Stimulated activated CD8-positive, alpha-beta memory T cell treated with anti-CD3 and anti-CD28 coated beads, Interleukin-12 subunit alpha, Interleukin-12 subunit beta, amount 100 ng/mL, for 24 hours (primary cell): ENCODE data around the gene SENP1.

Experiments
- DNase-seq: peaks from one replicate; pipeline ENCODE4 v3.0.0-alpha.2; 2020; ENCODE audit errors: extremely low read depth

The SENP1 gene

DNA sequence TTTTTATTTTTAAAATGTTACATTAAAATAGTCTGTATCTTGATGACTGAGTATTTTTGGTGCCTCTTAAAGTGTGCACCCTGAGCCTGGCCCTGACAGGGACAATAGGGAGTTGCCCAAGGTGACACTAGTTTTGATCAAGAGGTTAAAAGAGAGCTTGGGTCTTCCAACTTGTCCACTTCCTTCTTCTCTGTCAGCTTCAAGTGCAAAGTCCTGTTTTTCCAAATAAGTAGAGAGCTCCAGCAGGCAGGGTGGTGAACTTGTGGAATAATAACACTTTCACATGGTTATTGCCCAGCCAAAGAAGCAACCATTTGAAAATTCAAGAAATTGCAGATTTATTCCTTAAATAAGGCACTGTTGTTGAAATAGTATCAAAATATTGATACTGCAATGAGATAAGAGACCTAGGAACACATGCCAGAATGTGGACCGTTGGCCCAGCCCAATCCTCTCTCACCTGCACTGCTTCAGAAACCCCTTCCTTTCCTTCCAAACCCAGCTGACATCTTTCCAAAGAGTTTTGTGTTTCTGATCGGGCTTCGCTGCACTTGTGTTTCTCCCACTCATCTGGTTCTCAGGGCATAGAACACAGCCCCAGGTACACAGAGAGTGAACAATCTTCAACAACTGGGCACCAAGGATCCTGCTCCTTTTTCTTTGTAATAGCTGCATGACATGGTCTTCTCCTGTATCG lies 87.8 kb downstream of the SENP1 start:
- no peak for DNase-seq

DNA sequence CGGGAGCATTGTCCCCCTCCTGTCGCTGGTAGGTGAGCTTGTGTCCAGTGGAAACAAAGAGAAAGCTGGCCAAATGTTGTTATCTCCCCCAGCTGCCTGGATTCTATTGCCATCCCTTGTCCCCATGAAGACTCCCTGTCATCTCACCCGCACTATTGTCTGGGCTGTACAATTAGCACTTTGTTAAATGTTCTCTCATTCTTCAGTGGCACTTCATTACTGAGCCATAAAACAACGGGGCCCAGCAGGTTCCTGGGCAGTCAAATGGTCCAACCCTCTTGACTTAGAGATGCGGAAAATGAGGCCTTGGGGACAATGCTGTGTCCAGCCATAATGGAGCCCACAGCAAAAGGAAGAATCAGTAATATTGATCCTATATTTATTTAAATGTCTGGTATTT lies 88.4 kb downstream of the SENP1 start:
- no peak for DNase-seq

DNA sequence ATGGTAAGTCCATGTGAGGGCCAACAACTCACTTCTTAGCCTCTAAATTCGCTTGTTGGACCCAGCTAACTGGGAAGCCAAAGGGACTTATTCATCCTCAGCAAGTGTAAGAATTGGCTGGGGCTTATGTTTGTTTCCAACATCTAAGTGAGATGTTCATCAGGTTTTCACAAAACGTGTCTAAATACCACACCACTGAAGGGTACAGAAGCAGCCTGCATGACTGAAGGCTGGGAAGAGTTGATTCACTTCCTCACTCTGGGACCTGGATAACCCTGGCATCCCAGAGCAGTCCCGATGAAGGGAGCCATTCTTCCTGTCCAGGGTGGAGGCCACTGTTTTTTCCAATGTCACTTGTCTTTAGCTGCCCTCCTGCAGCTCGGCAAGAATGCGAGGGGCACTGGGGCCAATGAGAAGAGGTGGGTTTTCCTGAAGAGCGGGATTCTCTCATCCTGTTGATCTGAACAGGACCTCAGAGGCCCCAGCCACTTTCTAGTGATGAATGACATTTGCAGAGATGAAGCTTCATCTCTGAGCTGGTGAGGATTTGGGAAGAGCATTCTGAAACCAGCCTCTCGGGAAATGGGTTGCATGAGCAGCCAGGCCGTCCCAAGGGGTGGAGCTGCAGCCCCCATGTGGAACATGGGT lies 89.4 kb downstream of the SENP1 start:
- no peak for DNase-seq

DNA sequence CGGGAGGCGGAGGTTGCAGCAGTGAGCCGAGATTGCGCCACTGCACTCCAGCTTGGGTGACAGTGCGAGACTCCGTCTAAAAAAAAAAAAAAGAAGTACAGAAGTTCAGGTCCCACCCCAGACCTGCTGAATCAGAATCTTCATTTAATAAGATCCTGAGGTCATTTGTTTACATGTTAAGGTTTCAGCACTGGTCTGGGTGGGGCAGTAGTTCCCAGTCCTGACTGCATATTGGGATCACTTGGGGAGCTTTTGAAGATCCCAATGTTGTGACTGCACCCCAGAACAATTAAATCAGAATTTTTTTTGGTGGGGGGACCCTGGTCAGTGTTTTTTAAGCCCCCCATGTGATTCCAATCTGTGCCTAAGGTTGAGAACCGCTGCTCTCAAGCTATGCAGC lies 89.9 kb downstream of the SENP1 start:
- DNase-seq = no peak

DNA sequence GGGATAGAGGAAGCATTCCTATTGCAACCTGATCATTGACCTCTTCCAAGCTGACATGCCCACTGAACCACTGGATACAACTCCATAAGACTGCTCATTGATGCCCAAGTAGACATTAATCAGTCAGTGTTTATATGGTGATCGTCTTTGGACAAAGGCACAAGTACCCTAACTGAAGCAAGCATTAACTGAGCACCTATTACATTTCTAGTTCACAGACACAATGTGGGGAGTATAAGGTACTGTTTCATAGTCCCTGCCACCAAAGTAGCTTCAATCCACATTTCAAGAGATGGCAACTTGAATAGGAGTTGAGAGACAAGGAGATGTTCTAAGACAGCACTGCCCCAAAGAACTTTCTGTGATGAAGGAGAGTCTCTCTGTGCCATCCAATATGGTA lies 90.8 kb downstream of the SENP1 start:
- DNase-seq = no peak

DNA sequence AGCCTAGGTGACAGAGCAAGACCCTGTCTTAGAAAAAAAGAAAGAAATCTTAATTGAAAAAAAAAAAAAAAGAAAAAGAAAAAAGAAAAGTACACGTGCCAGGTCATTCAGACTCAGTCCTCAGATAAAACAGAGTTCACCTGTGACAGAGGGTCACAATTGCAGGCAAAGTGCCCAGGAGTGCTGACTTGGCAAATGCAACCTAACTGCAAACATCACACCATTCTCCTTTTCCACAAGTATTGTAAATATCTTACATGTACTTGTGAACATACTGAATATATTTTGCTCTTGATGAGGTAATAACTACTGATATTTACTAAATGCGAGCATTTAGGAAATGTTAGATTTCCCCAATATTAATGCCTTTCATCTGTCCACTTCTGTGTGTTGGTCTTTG lies 92.6 kb downstream of the SENP1 start:
- DNase-seq = no peak

DNA sequence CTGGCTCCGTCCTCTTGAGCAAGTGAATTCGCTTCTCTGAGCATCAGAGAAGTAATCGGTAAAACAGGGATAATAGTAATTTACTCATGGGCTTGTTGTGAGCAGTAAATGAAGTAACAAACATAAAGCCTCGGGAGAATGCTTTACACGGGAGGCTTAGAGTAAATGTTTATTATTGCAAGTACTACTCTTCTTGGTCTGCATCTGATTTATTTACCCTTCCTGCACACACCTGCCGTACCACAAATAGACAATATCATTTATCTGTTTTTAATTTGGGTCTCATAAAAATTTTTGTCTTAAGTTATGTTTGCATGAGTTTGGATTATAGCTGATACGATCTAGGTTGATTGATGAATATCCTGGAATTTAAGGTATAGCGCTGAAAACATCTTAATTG lies 93.8 kb downstream of the SENP1 start:
- no peak for DNase-seq

DNA sequence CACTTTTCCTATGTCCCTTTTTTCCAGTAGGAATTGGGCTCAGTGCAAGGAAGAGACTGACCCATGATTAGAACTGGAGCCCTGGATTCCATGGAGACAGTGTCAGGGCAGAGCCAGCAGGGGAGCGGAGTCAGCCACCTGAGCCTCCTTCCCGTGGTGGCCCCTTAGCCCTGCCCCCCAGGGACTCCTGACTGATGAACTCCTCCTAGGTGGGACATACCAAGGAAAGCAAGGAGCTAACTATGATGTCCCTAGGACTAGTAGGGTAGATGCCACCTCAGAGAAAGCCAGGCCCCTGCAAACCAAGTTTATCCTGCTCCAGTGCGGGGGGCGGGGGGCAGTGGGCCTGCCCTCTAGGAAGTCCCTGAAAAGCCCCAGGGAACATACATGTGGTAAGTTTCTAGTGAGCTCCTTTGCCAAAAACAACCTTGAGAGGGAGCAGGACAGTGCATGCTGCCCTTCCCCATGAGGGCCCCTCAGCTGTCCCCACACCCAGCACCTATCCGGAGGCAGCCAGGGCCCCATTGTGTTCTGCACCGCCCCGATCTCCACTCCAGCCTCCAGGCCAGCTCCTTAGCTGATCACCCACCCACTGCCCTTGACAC lies 95.4 kb downstream of the SENP1 start:
- no peak for DNase-seq

DNA sequence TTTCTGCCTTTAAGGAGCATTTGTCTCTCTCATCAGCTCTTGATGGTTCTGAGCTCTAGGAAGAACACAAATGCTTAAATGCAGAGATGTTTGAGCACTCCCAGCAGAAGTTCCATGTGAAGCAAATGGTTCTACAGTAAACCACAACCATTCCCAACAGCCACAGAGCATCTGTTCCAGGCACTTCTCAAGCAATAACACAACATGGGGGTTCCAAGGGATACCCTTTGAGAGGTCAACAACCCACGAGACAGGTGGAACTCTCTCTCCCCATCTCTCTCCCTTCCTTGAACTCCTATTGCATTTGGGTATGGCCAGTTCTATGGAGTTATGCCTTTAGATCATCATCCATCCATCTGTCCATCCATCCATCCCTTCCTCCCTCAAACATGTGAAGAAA lies 96.4 kb downstream of the SENP1 start:
- no peak for DNase-seq

DNA sequence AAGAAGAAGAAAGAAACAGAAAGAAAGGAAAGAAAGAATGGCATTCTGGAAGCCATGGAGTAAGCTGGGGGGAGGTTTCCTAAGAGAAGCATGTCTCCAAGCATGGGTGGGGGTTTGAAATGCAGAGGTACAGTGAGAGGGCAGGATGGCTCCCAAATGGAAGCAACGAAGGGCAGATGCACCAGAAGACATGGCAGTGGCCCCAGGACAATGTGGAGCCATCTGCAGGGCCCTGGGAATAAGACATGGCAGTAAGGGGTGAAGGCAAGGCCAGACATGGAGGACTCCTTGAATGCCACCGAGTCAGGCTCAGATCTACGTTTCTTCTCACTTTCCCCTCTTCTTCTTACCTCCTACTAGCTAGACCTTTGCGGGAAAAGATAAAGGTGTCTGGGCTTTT lies 96.9 kb downstream of the SENP1 start:
- no peak for DNase-seq

DNA sequence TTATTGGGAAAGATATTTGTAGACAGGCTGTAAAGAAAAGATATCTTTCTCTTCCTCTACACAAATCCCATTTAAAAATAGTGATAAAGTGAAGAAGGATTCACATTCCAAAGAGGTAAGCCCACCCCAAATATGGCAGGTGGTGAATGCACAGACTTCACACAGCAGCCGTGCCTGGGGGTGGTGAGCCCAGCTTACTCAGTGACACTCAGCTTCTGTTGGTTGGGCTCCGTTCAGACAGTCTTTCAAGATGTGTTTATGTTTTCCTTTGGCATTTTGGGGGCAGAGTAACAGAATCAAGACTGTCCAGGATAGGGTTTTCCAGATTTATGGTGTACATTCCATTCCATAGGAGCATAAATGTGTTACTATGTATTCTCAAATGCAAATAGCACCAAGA lies 97.5 kb downstream of the SENP1 start:
- DNase-seq = no peak

DNA sequence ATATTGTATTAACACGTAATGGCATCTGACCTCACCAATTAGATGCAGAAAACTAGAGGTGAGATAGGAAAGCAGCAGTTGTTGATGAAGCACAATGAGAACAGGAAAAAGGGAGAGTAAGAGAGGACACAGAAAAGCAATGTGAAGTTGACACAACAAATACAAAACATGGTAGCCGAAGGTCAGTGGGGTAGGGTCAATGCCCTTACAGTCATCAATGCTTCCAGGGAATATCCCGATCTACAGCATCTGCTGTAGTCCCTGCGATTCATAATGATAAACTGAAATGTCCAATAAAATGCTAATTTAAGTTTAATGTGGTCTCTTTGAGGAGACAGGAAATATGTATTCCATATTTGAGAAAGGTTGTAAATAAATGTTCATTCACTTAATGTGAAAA lies 98.7 kb downstream of the SENP1 start:
- no peak for DNase-seq

DNA sequence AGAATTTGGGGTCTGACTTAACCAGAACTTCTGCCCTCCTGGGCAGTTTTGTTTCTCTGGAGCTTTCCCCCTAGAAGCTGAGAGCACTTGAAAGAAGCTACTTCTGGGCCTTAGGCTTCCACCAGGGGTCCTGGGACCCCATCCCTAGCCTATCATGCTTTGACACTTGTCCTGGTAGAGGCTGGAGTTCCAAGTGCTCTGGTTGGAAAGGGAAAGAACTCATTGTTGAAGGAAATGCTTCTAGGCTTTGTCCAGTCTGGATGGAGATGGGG lies 100.2 kb downstream of the SENP1 start:
- DNase-seq = no peak

DNA sequence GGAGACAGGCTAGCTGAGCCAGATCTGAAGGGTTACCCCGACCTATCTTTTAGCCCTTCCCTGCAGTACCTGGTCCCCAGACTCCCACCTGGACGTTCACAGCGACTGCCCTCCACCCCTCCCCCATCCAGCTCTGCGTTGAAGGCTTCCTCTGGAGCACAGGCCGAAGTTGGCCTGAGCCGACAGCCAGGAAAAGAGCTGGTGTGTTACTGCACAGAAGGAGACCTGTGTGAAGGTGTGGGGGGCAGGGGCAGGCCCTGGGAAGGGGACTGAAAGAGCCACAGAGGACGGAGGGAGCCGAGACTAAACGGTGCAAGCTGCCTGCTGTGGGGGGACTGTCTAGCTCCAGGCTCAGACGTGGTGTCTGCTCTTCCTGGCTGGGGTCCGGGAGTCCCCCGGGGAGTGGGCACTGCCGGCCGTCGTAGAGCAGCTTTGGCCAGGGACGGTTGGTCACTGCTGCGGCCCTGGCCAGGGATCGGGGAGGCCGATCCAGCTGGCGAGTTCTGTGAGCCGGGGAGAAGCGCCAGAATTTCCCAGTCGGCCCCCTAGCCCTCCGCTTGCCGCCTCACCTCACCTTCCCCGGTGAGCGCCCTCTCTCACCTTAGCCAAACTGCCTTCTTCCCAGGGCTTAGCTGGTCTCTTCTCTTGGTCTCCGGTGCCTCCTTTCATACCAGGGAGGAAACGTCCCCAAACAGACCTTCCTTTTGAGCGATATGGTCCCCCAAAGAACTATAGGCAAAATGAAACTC lies 100.7 kb downstream of the SENP1 start:
- DNase-seq = no peak

DNA sequence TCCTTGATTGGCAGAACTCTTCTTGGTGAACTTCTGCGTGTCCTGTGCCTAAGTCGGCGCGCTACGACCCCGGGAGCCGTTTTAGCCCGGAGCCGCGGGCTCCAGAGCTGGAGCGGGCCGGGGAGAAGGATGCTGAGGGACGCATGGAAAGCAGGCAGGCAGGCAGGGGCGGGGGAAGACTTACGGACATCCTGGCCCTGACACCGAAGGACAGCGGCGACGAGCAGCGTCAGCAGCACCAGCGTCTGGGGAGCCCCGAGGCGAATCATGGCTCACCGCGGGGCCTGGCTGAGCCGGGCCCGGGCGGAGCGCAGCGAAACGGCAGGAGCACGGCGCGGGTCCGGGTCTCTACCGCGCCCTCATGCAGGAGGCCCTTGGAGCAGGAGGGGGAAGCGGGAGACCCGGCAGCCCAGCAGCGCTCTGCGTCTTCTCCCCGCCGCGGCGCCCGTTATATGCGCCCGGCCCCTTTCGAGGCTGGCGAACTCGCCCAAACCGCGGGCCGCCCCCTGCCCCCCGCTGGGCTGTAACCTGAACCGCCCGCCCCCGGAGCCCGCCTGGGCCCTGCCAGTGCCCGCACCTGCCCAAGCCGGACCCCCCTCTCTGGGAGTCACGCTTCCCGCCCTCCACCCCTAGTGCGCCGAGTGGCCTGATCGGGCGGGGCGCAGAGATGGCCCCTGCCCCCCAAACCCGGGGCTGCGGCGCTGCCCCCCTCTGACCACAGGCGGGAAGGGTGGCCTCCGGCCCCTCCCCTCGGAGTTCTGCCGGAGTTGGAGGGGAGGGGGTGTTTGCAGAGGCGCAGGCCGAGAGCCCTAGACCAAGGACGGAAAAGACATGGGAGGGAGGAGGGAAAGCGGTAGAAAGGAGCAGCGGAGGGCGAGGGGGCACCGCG lies 101.6 kb downstream of the SENP1 start, which contains the start of gene COL2A1:
Gene COL2A1, minus strand, starts transcription at position 424 of the 889 bp plus-strand sequence. Its CDS starts 155 bp downstream, at position 269.
- no peak for DNase-seq

DNA sequence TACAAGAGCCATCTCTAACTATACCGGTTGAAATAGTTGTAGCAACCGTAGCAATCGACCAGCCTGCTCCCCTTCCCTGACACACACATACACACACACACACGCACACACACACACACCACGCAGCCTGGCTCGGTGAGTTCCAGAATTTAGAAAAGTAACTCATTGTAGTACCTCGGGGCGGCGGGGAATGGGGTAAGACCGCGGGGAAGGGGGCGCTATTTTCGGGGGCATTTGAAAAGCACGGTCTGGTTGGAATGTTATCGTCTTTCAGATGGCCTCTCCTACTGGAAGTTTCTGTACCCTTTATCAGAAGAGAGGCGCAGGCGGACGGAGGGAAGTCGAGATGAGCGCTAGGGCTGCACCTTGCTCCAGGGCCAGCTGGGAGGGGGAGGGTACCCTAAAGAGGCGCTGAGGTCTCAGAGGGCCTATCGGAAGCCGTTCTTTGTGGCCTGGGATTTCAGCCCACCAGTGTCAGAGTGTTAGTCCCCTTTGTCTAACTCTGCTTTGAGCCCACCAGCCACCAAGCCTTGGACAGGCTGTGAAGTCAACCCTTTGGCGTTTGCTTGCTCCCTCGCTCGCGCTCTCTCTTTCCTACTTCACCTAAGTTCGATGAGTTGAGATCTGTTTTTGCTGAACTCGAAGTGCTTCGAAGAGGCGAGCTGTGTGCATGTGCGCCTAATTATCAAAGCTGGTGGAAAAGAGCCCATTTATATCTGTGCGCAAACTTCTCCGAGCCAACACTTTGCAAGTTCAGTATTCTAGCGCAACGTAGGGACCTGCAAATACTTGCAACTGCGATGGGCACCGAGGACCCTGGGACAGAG lies 102.4 kb downstream of the SENP1 start:
- DNase-seq = no peak

DNA sequence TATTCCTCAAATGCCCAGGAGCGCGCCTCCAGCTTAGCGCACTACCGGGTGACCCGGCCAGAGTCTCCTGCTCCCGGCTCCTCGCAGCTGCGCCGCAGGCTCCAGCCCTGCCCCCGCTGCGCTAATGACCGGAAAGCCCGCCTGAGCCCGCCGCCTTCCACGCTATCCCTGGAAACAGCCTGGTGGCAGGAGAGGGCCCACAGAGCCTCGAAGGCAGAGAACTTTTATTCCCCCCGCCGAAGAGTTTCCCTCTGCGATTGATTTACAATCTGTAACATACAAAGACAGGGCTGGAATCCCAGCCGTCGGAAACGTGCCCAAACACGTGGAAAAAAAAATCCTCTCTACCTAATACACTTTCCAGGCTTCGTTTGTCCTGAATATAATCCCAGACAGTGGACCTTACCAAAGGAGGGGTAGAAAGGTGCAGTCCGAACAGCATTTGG lies 103.1 kb downstream of the SENP1 start:
- no peak for DNase-seq

DNA sequence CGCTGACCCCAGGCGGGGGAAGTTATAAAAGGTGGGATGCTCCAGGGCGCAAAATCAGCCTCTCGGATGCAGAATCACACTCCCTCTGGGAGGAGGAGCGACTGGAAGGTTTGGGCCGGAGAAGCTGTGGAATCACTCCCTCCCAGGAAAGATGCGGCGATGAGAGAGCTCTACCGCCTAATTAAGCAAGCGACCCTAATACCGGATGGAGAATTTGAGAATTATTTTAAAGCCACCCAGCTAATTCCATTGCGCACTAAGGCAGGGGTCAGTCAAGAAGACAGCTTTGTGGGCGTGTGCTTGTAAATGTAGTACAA lies 103.5 kb downstream of the SENP1 start:
- DNase-seq = no peak

DNA sequence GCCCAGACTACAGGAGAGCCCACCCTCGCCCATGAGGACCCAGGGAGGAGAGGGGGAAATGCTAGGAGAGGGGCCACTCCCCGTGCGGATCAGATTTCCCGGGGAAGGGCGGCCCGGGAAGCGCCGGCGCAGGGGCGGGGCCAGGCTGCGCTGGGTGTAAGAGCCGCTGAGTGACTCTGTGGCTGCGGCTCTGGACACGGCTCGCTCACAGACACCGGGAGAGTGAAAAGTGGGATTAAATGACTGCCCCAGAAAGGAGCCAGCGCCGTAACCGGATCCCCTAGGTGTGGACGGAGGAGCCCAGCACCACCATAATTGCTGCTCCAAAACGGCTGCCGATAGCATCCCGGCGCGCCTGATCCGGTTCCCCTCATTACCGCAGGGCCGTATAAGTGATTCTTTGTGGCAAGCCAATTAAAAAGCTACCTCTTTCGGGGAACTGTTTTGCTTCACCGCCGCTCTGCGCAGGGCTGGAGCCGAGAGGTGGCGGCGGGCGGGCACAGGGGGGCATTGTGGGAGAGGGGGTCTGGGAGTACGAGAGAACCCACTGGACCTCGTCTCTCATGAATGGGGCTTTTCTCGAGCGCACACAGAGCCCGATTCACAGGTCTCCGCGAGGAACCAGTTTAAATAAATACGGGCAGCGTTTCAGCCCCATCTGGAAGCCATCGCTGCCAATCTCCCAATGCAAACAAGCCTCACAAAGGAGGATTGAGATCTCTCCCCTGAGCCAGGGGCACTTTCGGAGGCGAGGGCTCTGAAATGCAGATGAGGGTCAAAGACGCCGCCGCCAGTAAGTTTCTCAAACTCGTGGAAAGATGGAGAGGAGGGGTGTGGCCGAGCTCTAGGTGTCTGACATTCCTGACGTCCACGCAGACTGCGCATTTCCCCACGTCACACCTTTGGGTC lies 104.1 kb downstream of the SENP1 start:
- no peak for DNase-seq
